K562 (cell line): ENCODE measurements around the gene CELSR3. TPM values are rescaled to one million over a fixed set of nuclear protein-coding genes. Genes with fewer than 3 reads are reported as not detected.

ENCODE experiments used
- ATAC-seq: fragments of 200-7000 bp; cut with Tn5 transposase; 3 replicates; pipeline ENCODE4 v1.9.1; 2020; ENCODE audit warnings: moderate library complexity
- BruUV-seq: library from RNA; stranded (reverse); fragments of 400-500 nt; replicated peaks from 2 replicates; lab custom pipeline; 2021; lab: Mats Ljungman, UMichigan
- CTCF ChIA-PET: fragments of 300-600 bp; formaldehyde crosslinking; extraction: SDS; loops from one replicate; lab custom pipeline; 2021; ENCODE audit warnings: low intra/inter-chr PET ratio; lab: Yijun Ruan, JAX
- POLR2A ChIA-PET: fragments of 300-600, 350-650 bp; sonication (Branson Sonifier 250); formaldehyde crosslinking; extraction: SDS; loops from one replicate; lab custom pipeline; 2021; ENCODE audit warnings: antibody characterized with exemption, inconsistent platforms; lab: Yijun Ruan, JAX
- DNase-seq, 4 experiments: peaks; one replicate each; pipeline versions ENCODE4 v3.0.0 to v3.0.0-alpha.2; 2011 to 2018; ENCODE audit warnings: low spot score in 3 of 4, mixed read lengths in 3 of 4; ENCODE audit errors: extremely low read depth in 1 of 4
- FAIRE-seq: peaks from 2 replicates; lab custom pipeline; 2011; peaks lifted over from hg19 to GRCh38; lab: Jason Lieb, UNC
- H2AFZ ChIP-seq: 2 replicates; pipeline ENCODE4 v1.6.0; 2011; ENCODE audit warnings: low read depth, low read length, control low read depth, inconsistent platforms
- H3K27ac ChIP-seq: fragments of 200-600 bp; 3 replicates; pipeline ENCODE4 v1.8.0; 2011; ENCODE audit warnings: low read depth, mild to moderate bottlenecking, control low read depth, inconsistent platforms, low read length, moderate library complexity, mixed read lengths; ENCODE audit errors: extremely low read depth
- H3K27me3 ChIP-seq, 2 experiments: fragments of 300-600 bp in 1 of 2; 2 replicates in 1 of 2; 3 replicates in 1 of 2; pipeline versions ENCODE4 v1.6.0 to v1.8.0; 2011; ENCODE audit warnings: inconsistent platforms in 2 of 2, low read length in 2 of 2, mild to moderate bottlenecking in 1 of 2, mixed read lengths in 1 of 2, moderate library complexity in 1 of 2; ENCODE audit not compliant: control insufficient read depth in 2 of 2, insufficient read depth in 2 of 2
- H3K36me3 ChIP-seq: fragments of 300-600 bp; 3 replicates; pipeline ENCODE4 v1.8.0; 2011; ENCODE audit warnings: mild to moderate bottlenecking, low read length, inconsistent platforms; ENCODE audit not compliant: control insufficient read depth, insufficient read depth
- H3K4me1 ChIP-seq, 2 experiments: fragments of 200-600 bp in 1 of 2; replicated peaks in 1 of 2; 2 replicates in 1 of 2; 3 replicates in 1 of 2; pipeline versions ENCODE4 v1.5.1 to v1.8.0; 2011; ENCODE audit warnings: inconsistent platforms in 2 of 2, low read length in 2 of 2, mild to moderate bottlenecking in 1 of 2, mixed read lengths in 1 of 2, moderate library complexity in 1 of 2; ENCODE audit not compliant: control insufficient read depth in 2 of 2, insufficient read depth in 2 of 2
- H3K4me2 ChIP-seq: 2 replicates; pipeline ENCODE4 v1.6.1; 2011; ENCODE audit warnings: low read length, control low read depth, inconsistent platforms, mixed read lengths; ENCODE audit not compliant: insufficient read depth
- H3K4me3 ChIP-seq: fragments of 200-600 bp; sonication (generic), shearing (Covaris generic); 2 replicates; pipeline ENCODE4 v1.5.1; 2016; ENCODE audit warnings: control low read depth, inconsistent platforms
- H3K79me2 ChIP-seq: fragments of 200-600 bp; 3 replicates; pipeline ENCODE4 v1.8.0; 2011; ENCODE audit warnings: low read length, inconsistent platforms; ENCODE audit not compliant: control insufficient read depth, insufficient read depth
- H3K9ac ChIP-seq, 2 experiments: 2 replicates each; pipeline versions ENCODE4 v1.6.0 to v1.6.1; 2011; ENCODE audit warnings: low read depth in 2 of 2, low read length in 2 of 2, control low read depth in 1 of 2, inconsistent platforms in 1 of 2, mild to moderate bottlenecking in 1 of 2, mixed read lengths in 1 of 2; ENCODE audit not compliant: insufficient read depth in 1 of 2
- H3K9me1 ChIP-seq: one replicate; pipeline ENCODE4 v1.6.0; 2011; ENCODE audit warnings: inconsistent platforms, mild to moderate bottlenecking, low read length, moderate library complexity; ENCODE audit not compliant: control insufficient read depth, insufficient read depth
- H3K9me3 ChIP-seq: replicated peaks from 2 replicates; pipeline ENCODE4 v1.5.1; 2011; ENCODE audit warnings: low read depth, low read length, inconsistent platforms; ENCODE audit not compliant: control insufficient read depth, insufficient read depth
- H4K20me1 ChIP-seq: replicated peaks from 2 replicates; pipeline ENCODE4 v1.6.1; 2011; ENCODE audit warnings: low read length, inconsistent platforms, mixed read lengths; ENCODE audit not compliant: control insufficient read depth, insufficient read depth
- FIP1L1 ChIP-seq: fragments of 200-400 bp; formaldehyde crosslinking; IDR thresholded peaks from 2 replicates; pipeline ENCODE4 v1.6.1; 2018; ENCODE audit warnings: mild to moderate bottlenecking, low read depth, low read length; ENCODE audit not compliant: poor library complexity, severe bottlenecking
- NR2C1 ChIP-seq, 2 experiments: fragments of 450-650 bp; IDR thresholded peaks; 2 replicates each; pipeline ENCODE4 v1.6.1; 2017; ENCODE audit warnings: mild to moderate bottlenecking in 2 of 2, antibody characterized with exemption in 1 of 2, inconsistent platforms in 1 of 2, missing compliant biosample characterization in 1 of 2, missing genetic modification characterization in 1 of 2
- RBM39 ChIP-seq: fragments of 200-400 bp; formaldehyde crosslinking; optimal IDR thresholded peaks from 2 replicates; pipeline ENCODE3; 2018; ENCODE audit warnings: low read depth, low read length
- ZBTB7A ChIP-seq: IDR thresholded peaks from 2 replicates; pipeline ENCODE4 v1.6.1; 2011; ENCODE audit warnings: low read depth, mild to moderate bottlenecking, low read length, moderate library complexity, borderline replicate concordance; ENCODE audit not compliant: control insufficient read depth
- WGBS: fragments of 100-300 bp; shearing (Covaris generic); methylation state at CpG from one replicate; pipeline ENCODE4 v1.1.6; 2016; ENCODE audit warnings: low coverage, mixed read lengths; ENCODE audit not compliant: insufficient coverage; ENCODE audit errors: missing lambda C conversion rate; 5-methylcytosine and 5-hydroxymethylcytosine counted together
- in situ Hi-C: fragments of 300-500 bp; cut with MboI; formaldehyde crosslinking; loops from 4 replicates; pipeline ENCODE4 v1.15.0; 2018; ENCODE audit warnings: inconsistent platforms, mixed read lengths
- intact Hi-C: fragments of 100-400 bp; cut with micrococcal nuclease; formaldehyde crosslinking; loops from 2 replicates; pipeline ENCODE4 v1.14.2; 2022
- polyA plus RNA-seq, 8 experiments: library from polyadenylated mRNA; depleted of rRNA in 4 of 8; stranded (reverse) in 5 of 8; unstranded in 3 of 8; fragments of >200 nt; fragmentation: Nextera tagmentation in 2 of 8; fragmentation: Illumina TruSeq in 1 of 8; extraction: Ambion mirVana in 2 of 8; extraction: Trizol in 1 of 8; gene quantifications; 2 replicates each; pipeline versions ENCODE4 v1.2.1 to v1.2.3, GENCODE V29; 2011 to 2014; ENCODE audit warnings: inconsistent platforms in 1 of 8, missing spikeins in 1 of 8
- total RNA-seq, 7 experiments: library from RNA; depleted of rRNA in 6 of 7; stranded (reverse); fragments of >200 nt in 6 of 7; fragmentation: Illumina TruSeq in 2 of 7; extraction: Trizol in 2 of 7; gene quantifications; 2 replicates each; pipeline versions ENCODE4 v1.2.1 to v1.2.3, GENCODE V29; 2011 to 2021; ENCODE audit warnings: low replicate concordance in 1 of 7

Gene CELSR3
- total and polyA plus RNA-seq, 9 of the 15 experiments (the other 6 are each of a cell fraction or from before 2014, with no cell fraction given) = 0.10 to 2.7 (median 0.76) TPM

DNA sequence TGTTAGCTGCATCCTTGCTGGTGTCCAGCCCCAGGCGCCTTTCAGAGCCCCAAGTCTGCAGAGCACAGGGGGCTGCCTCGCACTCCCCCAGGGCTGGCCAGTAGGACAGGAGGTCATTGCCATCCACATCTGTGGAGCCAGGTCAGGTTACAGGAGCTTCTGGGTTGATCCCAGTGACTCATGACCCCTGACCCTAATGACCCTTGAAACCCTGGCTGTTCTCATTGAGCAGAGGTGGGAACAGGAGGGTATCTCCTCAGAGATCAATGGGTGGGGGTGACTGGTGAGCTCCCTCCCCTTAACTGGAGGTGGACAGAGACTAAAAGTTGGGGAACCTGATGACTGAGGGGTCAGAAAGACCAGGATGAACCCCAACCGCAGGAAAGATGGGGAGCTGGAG, 21.3 kb downstream of the CELSR3 start:
- Histone ChIP-seq H3K36me3 (no peaks in the 10 kb centered on the region), H3K4me2 (no peak overlapping the region), H3K79me2 (no peaks in the 10 kb centered on the region), H3K4me1 (peaks cover 3 to 25% of the 10 kb centered on the region in 2 experiments; a peak in 3 of 5 replicates), H3K27ac (no peak overlapping the region), H3K4me3 (no peak overlapping the region), H3K9me3 (no peaks in the 10 kb centered on the region), H3K27me3 (no peaks in the 10 kb centered on the region), H3K9ac (no peak overlapping the region; a peak in 1 of 4 replicates), H4K20me1 (no peaks in the 10 kb centered on the region), H2AFZ (no peak overlapping the region), H3K9me1 (no peaks in the 10 kb centered on the region)
- 56% methylated on average over 3 of the region's 3 CpGs for WGBS
- POLR2A ChIA-PET = interaction anchor here (0.5 to 0.6 kb wide), 2 partner anchors 12 to 13 kb away, joined by 3 read pairs; no protein-coding TSS in a partner anchor
- FAIRE-seq = no peak
- no TSS peak for BruUV-seq
- CTCF ChIA-PET = no interaction called here
- TF ChIP-seq NR2C1 (IDR thresholded peaks at IDR 0.05) (peak; percentile 72), NR2C1 (tag; IDR thresholded peaks at IDR 0.05) (peak; percentile 68), RBM39 (no peak), ZBTB7A (no peak), FIP1L1 (no peak)
- ATAC-seq = no peak
- in situ Hi-C loops = no loop called here
- DNase-seq = peak in 3 of 4 experiments; percentile 14 to 29 (median 29)
- intact Hi-C loops = no loop called here
